ENCODE data around the gene ENTPD8.

ENTPD8 gene

DNA sequence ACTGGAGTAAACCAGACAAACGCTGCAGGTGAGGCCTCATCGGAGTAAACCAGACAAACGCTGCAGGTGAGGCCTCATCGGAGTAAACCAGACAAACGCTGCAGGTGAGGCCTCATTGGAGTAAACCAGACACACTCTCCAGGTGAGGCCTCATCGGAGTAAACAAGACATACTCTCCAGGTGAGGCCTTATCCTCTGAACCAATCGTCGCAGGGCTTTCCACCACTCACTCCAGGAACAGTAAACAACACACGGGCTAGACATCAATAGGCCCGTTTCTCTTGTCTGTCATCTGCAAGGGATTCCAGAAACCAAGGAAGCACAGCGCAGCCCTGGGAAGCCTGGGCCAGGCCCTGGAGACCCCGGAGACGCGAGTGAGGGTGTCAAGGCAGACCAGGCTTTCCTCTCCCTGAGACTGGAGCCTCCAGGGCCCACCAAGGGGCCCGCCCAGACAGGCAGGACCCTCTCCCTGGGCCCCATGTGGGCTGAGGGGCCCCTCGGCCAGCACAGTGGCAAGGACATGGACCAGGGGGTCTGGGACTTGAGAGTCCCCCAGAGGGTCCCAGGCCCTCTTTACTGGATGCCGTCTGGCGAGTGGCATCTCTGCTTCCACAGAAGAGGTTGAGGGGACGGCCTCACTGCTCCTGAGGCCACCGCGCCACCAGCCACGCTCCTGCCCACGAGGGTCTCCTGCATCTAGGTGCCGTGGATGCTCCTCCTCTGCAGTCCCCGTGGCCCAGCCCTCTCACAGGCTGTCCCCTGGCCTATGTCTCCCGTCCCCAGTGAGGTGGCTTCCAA is 44.4 kb upstream of the ENTPD8 start:
- Histone ChIP-seq H2BK15ac (ENCODE audit: low read depth, poor library complexity, severe bottlenecking) (no peak overlapping the region), H3K4ac (ENCODE audit: low read depth in 1 of 2, low read length in 2 of 2) (peak overlapping the region in 1 of 2 experiments; percentile 19), H3K9ac (ENCODE audit: low read length) (no peak overlapping the region), H2AK5ac (ENCODE audit: low read length, severe bottlenecking) (no peak overlapping the region), H3K79me1 (replicated peaks; ENCODE audit: low read length, poor library complexity, severe bottlenecking) (no peaks in the 10 kb centered on the region), H2BK5ac (ENCODE audit: low read depth, low read length, poor library complexity, severe bottlenecking) (no peak overlapping the region), H3K14ac (ENCODE audit: low read length in 2 of 2) (no peak overlapping the region), H3K27me3 (ENCODE audit: control insufficient read depth in 1 of 2, insufficient read depth in 1 of 2, low read length in 2 of 2) (no peaks in the 10 kb centered on the region), H3K4me3 (ENCODE audit: insufficient read depth in 1 of 2, low read depth in 1 of 2, low read length in 2 of 2) (no peak overlapping the region), H3K36me3 (ENCODE audit: control insufficient read depth in 1 of 2, insufficient read depth in 2 of 2, low read depth in 1 of 2, low read length in 2 of 2) (peaks cover 3 to 5% of the 10 kb centered on the region in 2 experiments), H2BK12ac (ENCODE audit: low read length in 2 of 2) (no peak overlapping the region), H2AFZ (ENCODE audit: low read depth, low read length) (no peak overlapping the region), H4K8ac (ENCODE audit: low read length) (no peak overlapping the region), H3K27ac (ENCODE audit: low read length, poor library complexity, severe bottlenecking) (no peak overlapping the region), H3K9me3 (ENCODE audit: control insufficient read depth, low read length) (no peaks in the 10 kb centered on the region), H3K4me2 (ENCODE audit: low read length, poor library complexity, severe bottlenecking) (no peak overlapping the region), H3K23ac (ENCODE audit: low read length in 2 of 2) (no peak overlapping the region), H3K4me1 (ENCODE audit: control insufficient read depth, insufficient read depth, low read depth, low read length) (peaks cover 8% of the 10 kb centered on the region), H3K18ac (ENCODE audit: low read depth in 1 of 2, low read length in 2 of 2) (no peak overlapping the region), H2BK120ac (ENCODE audit: low read depth, low read length) (no peak overlapping the region), H4K91ac (ENCODE audit: low read length) (no peak overlapping the region)
- WGBS: 90% methylated on average over 26 of the region's 26 CpGs
- no peak for DNase-seq

DNA sequence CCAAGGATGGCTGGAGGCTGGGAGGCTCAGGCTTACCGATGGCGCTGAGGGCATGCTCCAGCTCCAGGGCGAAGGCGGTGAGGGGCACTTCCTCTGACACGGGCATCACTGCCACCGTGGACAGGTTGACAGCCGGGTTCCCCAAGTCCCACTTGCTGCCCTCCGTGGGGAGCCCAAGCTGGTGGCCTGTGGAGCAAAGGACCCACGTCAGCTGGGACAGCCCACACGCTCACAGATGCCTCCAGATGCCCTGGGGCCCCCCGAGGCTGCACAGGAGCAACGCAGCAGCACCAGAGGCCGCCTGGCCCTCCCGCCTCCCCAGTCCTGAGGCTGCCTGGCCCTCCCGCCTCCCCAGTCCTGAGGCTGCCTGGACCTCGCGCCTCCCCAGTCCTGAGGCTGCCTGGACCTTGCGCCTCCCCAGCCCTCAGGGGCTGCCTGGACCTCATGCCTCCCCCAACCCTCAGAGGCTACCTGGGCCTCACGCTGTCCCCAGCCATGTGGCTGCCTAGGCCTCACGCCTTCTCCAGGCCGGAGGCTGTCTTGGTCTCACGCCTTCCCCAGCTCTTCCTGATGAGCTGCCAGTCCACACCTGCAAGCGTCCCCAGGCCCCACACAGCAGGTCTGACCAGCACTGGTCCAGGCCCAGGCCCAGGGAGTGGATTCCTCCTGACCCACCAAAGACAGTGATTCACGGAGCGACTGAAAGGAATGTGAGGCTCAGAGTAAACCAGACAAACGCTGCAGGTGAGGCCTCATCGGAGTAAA is 43.6 kb upstream of the ENTPD8 start:
- Histone ChIP-seq H3K4me1 (ENCODE audit: control insufficient read depth, insufficient read depth, low read depth, low read length) (peaks cover 8% of the 10 kb centered on the region), H3K4ac (ENCODE audit: low read depth in 1 of 2, low read length in 2 of 2) (no peak overlapping the region), H4K91ac (ENCODE audit: low read length) (peak overlapping the region; percentile 53), H4K8ac (ENCODE audit: low read length) (no peak overlapping the region), H3K4me2 (ENCODE audit: low read length, poor library complexity, severe bottlenecking) (no peak overlapping the region), H2BK120ac (ENCODE audit: low read depth, low read length) (no peak overlapping the region), H3K27ac (ENCODE audit: low read length, poor library complexity, severe bottlenecking) (no peak overlapping the region), H3K27me3 (ENCODE audit: control insufficient read depth in 1 of 2, insufficient read depth in 1 of 2, low read length in 2 of 2) (peaks cover 0 to 2% of the 10 kb centered on the region in 2 experiments), H3K9ac (ENCODE audit: low read length) (no peak overlapping the region), H3K23ac (ENCODE audit: low read length in 2 of 2) (no peak overlapping the region), H2BK12ac (ENCODE audit: low read length in 2 of 2) (no peak overlapping the region), H3K36me3 (ENCODE audit: control insufficient read depth in 1 of 2, insufficient read depth in 2 of 2, low read depth in 1 of 2, low read length in 2 of 2) (peaks cover 0 to 5% of the 10 kb centered on the region in 2 experiments), H3K18ac (ENCODE audit: low read depth in 1 of 2, low read length in 2 of 2) (no peak overlapping the region), H3K4me3 (ENCODE audit: insufficient read depth in 1 of 2, low read depth in 1 of 2, low read length in 2 of 2) (no peak overlapping the region), H2AFZ (ENCODE audit: low read depth, low read length) (no peak overlapping the region), H2BK15ac (ENCODE audit: low read depth, poor library complexity, severe bottlenecking) (peak overlapping the region; percentile 46), H3K9me3 (ENCODE audit: control insufficient read depth, low read length) (no peaks in the 10 kb centered on the region), H2AK5ac (ENCODE audit: low read length, severe bottlenecking) (no peak overlapping the region), H3K79me1 (replicated peaks; ENCODE audit: low read length, poor library complexity, severe bottlenecking) (no peaks in the 10 kb centered on the region), H3K14ac (ENCODE audit: low read length in 2 of 2) (no peak overlapping the region), H2BK5ac (ENCODE audit: low read depth, low read length, poor library complexity, severe bottlenecking) (no peak overlapping the region)
- 94% methylated on average over 27 of the region's 27 CpGs for WGBS
- no peak for DNase-seq

DNA sequence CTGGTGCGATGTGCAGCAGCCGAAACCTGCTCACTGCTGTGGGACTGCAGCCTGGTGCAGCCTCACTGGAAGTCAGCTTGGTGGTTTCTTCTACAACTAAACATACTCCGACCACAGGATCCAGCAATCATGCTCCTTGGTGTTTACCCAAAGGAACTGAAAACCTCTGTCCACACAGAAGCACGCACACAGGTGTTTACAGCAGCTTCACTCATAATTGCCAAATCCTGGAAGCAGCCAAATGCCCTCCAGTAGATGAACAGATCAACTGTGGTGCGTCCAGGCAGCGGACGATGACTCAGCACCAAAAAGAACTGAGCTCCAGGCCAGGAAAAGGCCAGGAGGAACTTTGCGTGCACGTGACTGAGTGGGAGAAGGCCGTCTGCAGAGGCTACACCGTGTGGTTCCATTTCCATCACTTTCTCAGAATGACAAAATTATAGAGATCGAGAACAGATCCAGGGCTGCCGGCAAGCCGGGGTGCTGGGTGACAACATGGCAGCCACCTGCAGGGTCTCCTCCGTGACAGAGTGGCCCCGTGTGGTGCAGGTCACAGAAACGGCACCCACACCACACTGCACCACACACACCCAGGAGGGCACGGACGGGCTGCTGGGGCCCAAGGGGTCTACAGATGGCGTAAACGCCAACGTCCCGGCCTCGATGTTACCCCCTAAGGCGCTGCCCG is 41.1 kb upstream of the ENTPD8 start:
- Histone ChIP-seq H3K18ac (ENCODE audit: low read depth in 1 of 2, low read length in 2 of 2) (peak overlapping the region in 1 of 2 experiments; percentile 88), H2BK15ac (ENCODE audit: low read depth, poor library complexity, severe bottlenecking) (peak overlapping the region; percentile 73), H4K8ac (ENCODE audit: low read length) (peak overlapping the region; percentile 87), H3K27me3 (ENCODE audit: control insufficient read depth in 1 of 2, insufficient read depth in 1 of 2, low read length in 2 of 2) (peaks cover 0 to 7% of the 10 kb centered on the region in 2 experiments), H2BK120ac (ENCODE audit: low read depth, low read length) (no peak overlapping the region), H3K4ac (ENCODE audit: low read depth in 1 of 2, low read length in 2 of 2) (peak overlapping the region in 1 of 2 experiments; percentile 74), H2AK5ac (ENCODE audit: low read length, severe bottlenecking) (no peak overlapping the region), H3K9me3 (ENCODE audit: control insufficient read depth, low read length) (no peaks in the 10 kb centered on the region), H3K4me3 (ENCODE audit: insufficient read depth in 1 of 2, low read depth in 1 of 2, low read length in 2 of 2) (no peak overlapping the region), H3K4me1 (ENCODE audit: control insufficient read depth, insufficient read depth, low read depth, low read length) (peaks cover 18% of the 10 kb centered on the region), H2BK5ac (ENCODE audit: low read depth, low read length, poor library complexity, severe bottlenecking) (no peak overlapping the region), H2AFZ (ENCODE audit: low read depth, low read length) (peak overlapping the region; percentile 59), H3K9ac (ENCODE audit: low read length) (no peak overlapping the region), H3K23ac (ENCODE audit: low read length in 2 of 2) (no peak overlapping the region), H3K27ac (ENCODE audit: low read length, poor library complexity, severe bottlenecking) (no peak overlapping the region), H3K4me2 (ENCODE audit: low read length, poor library complexity, severe bottlenecking) (no peak overlapping the region), H3K79me1 (replicated peaks; ENCODE audit: low read length, poor library complexity, severe bottlenecking) (no peaks in the 10 kb centered on the region), H4K91ac (ENCODE audit: low read length) (peak overlapping the region; percentile 76), H3K36me3 (ENCODE audit: control insufficient read depth in 1 of 2, insufficient read depth in 2 of 2, low read depth in 1 of 2, low read length in 2 of 2) (peaks cover 0 to 5% of the 10 kb centered on the region in 2 experiments), H3K14ac (ENCODE audit: low read length in 2 of 2) (peak overlapping the region in 1 of 2 experiments; percentile 84), H2BK12ac (ENCODE audit: low read length in 2 of 2) (peak overlapping the region in 1 of 2 experiments; percentile 93)
- peak; percentile 94 for DNase-seq
- 80% methylated on average over 24 of the region's 26 CpGs for WGBS

All from mesenchymal stem cell (in vitro differentiated cells and primary cell).